ENCODE measurements around the gene SLC16A5. TPM values are rescaled to one million over a fixed set of nuclear protein-coding genes. Genes with fewer than 3 reads are reported as not detected.

SLC16A5 gene
- total RNA-seq, 1 experiment from 2014 or later: 32.4 TPM

DNA sequence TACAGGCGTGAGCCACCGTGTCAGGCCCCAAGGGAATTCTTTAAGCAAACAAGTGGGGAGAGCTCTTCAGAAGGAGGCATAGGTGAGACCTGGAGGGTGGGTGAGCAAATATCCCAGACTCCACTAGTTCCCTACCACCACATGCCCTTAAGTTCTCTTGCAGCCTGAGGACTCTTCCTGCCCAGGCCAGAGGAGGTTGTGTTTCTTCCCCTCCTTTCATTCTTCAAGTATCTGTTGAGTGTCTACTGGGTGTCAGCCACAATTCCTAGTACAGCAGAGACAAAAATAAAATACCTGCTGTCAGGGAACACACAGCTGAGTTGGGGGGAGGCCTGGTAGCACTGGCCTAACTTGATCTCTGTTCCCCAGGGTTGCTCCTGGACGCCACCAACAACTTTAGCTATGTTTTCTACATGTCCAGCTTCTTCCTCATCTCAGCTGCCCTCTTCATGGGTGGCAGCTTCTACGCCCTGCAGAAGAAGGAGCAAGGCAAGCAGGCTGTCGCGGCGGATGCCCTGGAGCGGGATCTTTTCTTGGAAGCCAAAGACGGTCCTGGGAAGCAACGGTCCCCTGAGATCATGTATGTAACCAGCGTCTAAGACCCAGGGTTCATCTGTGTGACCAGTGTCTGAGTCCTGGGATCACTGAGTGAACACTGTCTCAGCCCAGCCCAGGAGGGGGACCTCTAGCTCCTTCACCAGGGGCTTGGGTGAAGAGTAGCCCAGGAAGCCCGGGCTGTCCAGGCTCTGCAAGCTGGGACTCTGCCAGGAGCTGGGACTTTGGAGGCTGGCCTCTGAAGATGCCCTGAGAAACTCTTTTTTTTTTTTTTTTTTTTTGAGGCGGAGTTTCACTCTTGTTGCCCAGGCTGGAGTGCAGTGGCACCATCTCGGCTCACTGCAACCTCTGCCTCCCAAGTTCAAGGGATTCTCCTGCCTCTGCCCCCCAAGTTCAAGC, 16.1 kb downstream of the SLC16A5 start (continued):
- TF ChIP-seq, protein P1, sequence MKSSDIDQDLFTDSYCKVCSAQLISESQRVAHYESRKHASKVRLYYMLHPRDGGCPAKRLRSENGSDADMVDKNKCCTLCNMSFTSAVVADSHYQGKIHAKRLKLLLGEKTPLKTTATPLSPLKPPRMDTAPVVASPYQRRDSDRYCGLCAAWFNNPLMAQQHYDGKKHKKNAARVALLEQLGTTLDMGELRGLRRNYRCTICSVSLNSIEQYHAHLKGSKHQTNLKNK (CRISPR knock-in tag; IDR thresholded peaks at IDR 0.05): no peak
- no peak for TF ChIP-seq IRF1 (CRISPR knock-in tag; IDR thresholded peaks at IDR 0.05)
- no peak for TF ChIP-seq NR1H2 (CRISPR knock-in tag; IDR thresholded peaks at IDR 0.05)
- no peak for TF ChIP-seq ERG (CRISPR knock-in tag; IDR thresholded peaks at IDR 0.05)
- TF ChIP-seq, protein P2, sequence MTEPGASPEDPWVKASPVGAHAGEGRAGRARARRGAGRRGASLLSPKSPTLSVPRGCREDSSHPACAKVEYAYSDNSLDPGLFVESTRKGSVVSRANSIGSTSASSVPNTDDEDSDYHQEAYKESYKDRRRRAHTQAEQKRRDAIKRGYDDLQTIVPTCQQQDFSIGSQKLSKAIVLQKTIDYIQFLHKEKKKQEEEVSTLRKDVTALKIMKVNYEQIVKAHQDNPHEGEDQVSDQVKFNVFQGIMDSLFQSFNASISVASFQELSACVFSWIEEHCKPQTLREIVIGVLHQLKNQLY (CRISPR knock-in tag; IDR thresholded peaks at IDR 0.05): no peak

DNA sequence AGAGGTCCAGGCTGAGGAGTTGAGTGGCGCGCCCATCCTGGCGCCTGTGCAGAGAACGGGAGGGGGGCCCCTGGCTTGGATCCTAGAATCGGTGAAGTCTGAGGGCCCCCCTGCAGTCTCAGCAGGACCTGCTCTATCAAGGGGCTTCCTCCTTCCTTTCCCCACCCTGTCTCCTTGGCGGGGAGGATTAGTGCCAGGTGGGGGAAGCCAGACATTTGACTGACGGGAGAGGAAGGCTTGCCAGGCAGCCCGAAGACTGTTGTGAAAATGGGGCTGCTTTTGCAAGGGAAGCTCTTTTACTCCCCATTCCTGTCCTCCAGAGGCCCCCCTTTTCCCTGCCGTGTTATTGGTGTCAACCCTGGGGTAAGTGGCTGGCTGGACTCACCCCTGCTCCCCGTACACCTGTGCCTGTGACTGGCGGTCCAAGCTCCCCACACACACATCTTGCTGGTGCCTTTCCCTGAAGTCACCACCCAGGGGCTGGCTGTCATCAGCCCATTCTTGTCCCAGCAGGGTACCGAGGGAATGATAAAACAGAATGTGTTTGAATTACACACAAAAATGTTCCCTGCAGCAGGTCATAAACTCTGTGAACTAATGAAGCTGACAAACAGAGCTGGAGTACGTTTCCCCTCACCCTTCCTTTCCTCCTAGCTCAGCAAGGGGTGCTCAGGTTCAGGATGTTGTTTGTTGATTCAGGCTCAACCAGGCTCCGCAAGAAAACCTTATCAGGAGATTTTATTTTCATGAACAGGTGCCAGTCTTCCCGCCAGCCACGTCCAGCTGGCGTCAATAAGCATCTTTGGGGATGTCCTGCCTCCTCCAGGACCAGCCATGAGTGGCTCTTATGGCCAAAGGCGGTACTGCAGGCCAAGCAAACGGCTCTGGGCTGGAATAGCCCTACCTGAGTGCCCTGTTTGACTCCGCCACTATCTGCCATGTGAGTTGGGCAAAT, 17.6 kb downstream of the SLC16A5 start:
- ChIA-PET CTCF (interaction anchor here (0.7 to 3.9 kb wide), 33 partner anchors 9 to 289 kb away, joined by 3 to 48 read pairs (median 7); partner anchors contain the start of genes FDXR, JPT1, MRPL58 and NT5C), POLR2A (interaction anchor here (0.6 to 1.8 kb wide), 4 partner anchors 8 to 187 kb away, joined by 3 to 8 read pairs (median 3); partner anchors contain the start of genes MRPL58 and SLC16A5)
- Mint-ChIP-seq H3K9me3 (no peaks in the 10 kb centered on the region), H3K4me3 (no peak overlapping the region), H3K4me1 (peaks cover 23% of the 10 kb centered on the region), H3K36me3 (peaks cover 12% of the 10 kb centered on the region), H3K27me3 (ENCODE audit: low read depth) (no peaks in the 10 kb centered on the region), H3K27ac (peak overlapping the region; percentile 78; the same call in 1 of the 2 replicates)
- ATAC-seq (peak; percentile 72), DNase-seq (ENCODE audit: low spot score) (peak; percentile 80)
- TF ChIP-seq, protein P3, sequence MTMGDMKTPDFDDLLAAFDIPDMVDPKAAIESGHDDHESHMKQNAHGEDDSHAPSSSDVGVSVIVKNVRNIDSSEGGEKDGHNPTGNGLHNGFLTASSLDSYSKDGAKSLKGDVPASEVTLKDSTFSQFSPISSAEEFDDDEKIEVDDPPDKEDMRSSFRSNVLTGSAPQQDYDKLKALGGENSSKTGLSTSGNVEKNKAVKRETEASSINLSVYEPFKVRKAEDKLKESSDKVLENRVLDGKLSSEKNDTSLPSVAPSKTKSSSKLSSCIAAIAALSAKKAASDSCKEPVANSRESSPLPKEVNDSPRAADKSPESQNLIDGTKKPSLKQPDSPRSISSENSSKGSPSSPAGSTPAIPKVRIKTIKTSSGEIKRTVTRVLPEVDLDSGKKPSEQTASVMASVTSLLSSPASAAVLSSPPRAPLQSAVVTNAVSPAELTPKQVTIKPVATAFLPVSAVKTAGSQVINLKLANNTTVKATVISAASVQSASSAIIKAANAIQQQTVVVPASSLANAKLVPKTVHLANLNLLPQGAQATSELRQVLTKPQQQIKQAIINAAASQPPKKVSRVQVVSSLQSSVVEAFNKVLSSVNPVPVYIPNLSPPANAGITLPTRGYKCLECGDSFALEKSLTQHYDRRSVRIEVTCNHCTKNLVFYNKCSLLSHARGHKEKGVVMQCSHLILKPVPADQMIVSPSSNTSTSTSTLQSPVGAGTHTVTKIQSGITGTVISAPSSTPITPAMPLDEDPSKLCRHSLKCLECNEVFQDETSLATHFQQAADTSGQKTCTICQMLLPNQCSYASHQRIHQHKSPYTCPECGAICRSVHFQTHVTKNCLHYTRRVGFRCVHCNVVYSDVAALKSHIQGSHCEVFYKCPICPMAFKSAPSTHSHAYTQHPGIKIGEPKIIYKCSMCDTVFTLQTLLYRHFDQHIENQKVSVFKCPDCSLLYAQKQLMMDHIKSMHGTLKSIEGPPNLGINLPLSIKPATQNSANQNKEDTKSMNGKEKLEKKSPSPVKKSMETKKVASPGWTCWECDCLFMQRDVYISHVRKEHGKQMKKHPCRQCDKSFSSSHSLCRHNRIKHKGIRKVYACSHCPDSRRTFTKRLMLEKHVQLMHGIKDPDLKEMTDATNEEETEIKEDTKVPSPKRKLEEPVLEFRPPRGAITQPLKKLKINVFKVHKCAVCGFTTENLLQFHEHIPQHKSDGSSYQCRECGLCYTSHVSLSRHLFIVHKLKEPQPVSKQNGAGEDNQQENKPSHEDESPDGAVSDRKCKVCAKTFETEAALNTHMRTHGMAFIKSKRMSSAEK (CRISPR knock-in tag; IDR thresholded peaks at IDR 0.05; ENCODE audit: borderline replicate concordance): no peak
- peak; percentile 69 for TF ChIP-seq CTCF (IDR thresholded peaks at IDR 0.05)

- H3K27me3 Mint-ChIP-seq (ENCODE audit: low read depth): no peaks in the 10 kb centered on the region
- H3K36me3 Mint-ChIP-seq: peaks cover 14% of the 10 kb centered on the region
- peaks cover 18% of the 10 kb centered on the region for H3K4me1 Mint-ChIP-seq
- POLR2A ChIA-PET: interaction anchor here (1.9 kb wide), 1 partner anchor 24 kb away, joined by 7 read pairs; the partner anchor contains the start of gene NT5C
- H3K27ac Mint-ChIP-seq: no peak overlapping the region
- CTCF ChIA-PET: interaction anchor here (0.6 to 3.9 kb wide), 5 partner anchors 25 to 146 kb away, joined by 3 to 14 read pairs (median 5); no protein-coding TSS in a partner anchor
- peak overlapping the region; percentile 90 for H3K4me3 Mint-ChIP-seq
- ATAC-seq (no peak), DNase-seq (ENCODE audit: low spot score) (no peak)
- H3K9me3 Mint-ChIP-seq: no peaks in the 10 kb centered on the region
- TF ChIP-seq ERG (CRISPR knock-in tag; IDR thresholded peaks at IDR 0.05) (no peak), MYBL2 (CRISPR knock-in tag; IDR thresholded peaks at IDR 0.05) (no peak), MXD4 (CRISPR knock-in tag; IDR thresholded peaks at IDR 0.05; ENCODE audit: borderline replicate concordance) (no peak), ELF4 (CRISPR knock-in tag; IDR thresholded peaks at IDR 0.05; ENCODE audit: low read depth) (no peak), ZNF263 (CRISPR knock-in tag; IDR thresholded peaks at IDR 0.05; ENCODE audit: low read depth) (no peak), NR3C1 (CRISPR knock-in tag; conservative IDR thresholded peaks at IDR 0.05; ENCODE audit: low read depth) (no peak), SMAD4 (CRISPR knock-in tag; IDR thresholded peaks at IDR 0.05) (no peak), SP1 (CRISPR knock-in tag; conservative IDR thresholded peaks at IDR 0.05) (no peak)
- TF ChIP-seq, protein P1 (CRISPR knock-in tag; IDR thresholded peaks at IDR 0.05): no peak
Observed at GRCh38 chr17:75108193-75108592, 20.4 kb downstream of the SLC16A5 start.
